GM12878 (cell line): Measurements from ENCODE around the gene CUL4A. TPM values are rescaled to one million over a fixed set of nuclear protein-coding genes. Genes with fewer than 3 reads are reported as not detected.

Source experiments
- ASH2L ChIP-seq: fragments of 300-600, 200-600 bp; sonication (generic); IDR thresholded peaks from 2 replicates; pipeline ENCODE4 v1.6.1; 2017; ENCODE audit warnings: low read depth, mild to moderate bottlenecking, borderline replicate concordance
- BCL11A ChIP-seq: IDR thresholded peaks from 2 replicates; pipeline ENCODE4 v1.6.1; 2011; ENCODE audit warnings: low read depth, low read length
- BMI1 ChIP-seq: fragments of 450-650 bp; IDR thresholded peaks from 2 replicates; pipeline ENCODE4 v1.6.1; 2016; ENCODE audit warnings: mild to moderate bottlenecking, moderate library complexity, borderline replicate concordance
- CREB1 ChIP-seq: IDR thresholded peaks from 2 replicates; pipeline ENCODE4 v1.6.1; 2012; ENCODE audit warnings: low read depth, mild to moderate bottlenecking, inconsistent platforms
- EED ChIP-seq: sonication (generic); IDR thresholded peaks from 2 replicates; pipeline ENCODE4 v1.6.1; 2016; ENCODE audit warnings: antibody characterized with exemption, low read depth
- ESRRA ChIP-seq: IDR thresholded peaks from 2 replicates; pipeline ENCODE4 v1.6.1; 2012; ENCODE audit warnings: mild to moderate bottlenecking, low read length, improper control_type of control experiment
- FOXK2 ChIP-seq: fragments of 450-650 bp; IDR thresholded peaks from 2 replicates; pipeline ENCODE4 v1.6.1; 2017; ENCODE audit warnings: mild to moderate bottlenecking, moderate library complexity
- FOXM1 ChIP-seq: IDR thresholded peaks from 2 replicates; pipeline ENCODE4 v1.6.1; 2012; ENCODE audit warnings: low read depth, mild to moderate bottlenecking, inconsistent platforms, low read length, moderate library complexity
- HDAC6 ChIP-seq: fragments of 200-600 bp; sonication (generic); IDR thresholded peaks from one replicate; pipeline ENCODE4 v1.8.0; 2017; ENCODE audit warnings: antibody characterized with exemption; ENCODE audit not compliant: unreplicated experiment
- IKZF1 ChIP-seq: fragments of 450-650 bp; conservative IDR thresholded peaks from 2 replicates; pipeline ENCODE4 v1.6.1; 2017; ENCODE audit warnings: antibody characterized with exemption, mild to moderate bottlenecking
- MTA2 ChIP-seq: fragments of 450-650 bp; IDR thresholded peaks from 2 replicates; pipeline ENCODE4 v1.6.1; 2016; ENCODE audit warnings: low read depth, mild to moderate bottlenecking, moderate library complexity
- NRF1 ChIP-seq: conservative IDR thresholded peaks from 2 replicates; pipeline ENCODE4 v1.6.1; 2011; ENCODE audit warnings: mild to moderate bottlenecking, low read depth, low read length, improper control_type of control experiment
- RUNX3 ChIP-seq: IDR thresholded peaks from 2 replicates; pipeline ENCODE4 v1.6.1; 2012; ENCODE audit warnings: low read length, inconsistent platforms
- SIN3A ChIP-seq: IDR thresholded peaks from 2 replicates; pipeline ENCODE4 v1.6.1; 2012; ENCODE audit warnings: low read depth, low read length, improper control_type of control experiment
- SIX5 ChIP-seq: IDR thresholded peaks from 2 replicates; pipeline ENCODE4 v1.6.1; 2011; ENCODE audit warnings: mild to moderate bottlenecking, low read depth, low read length, moderate library complexity; ENCODE audit not compliant: severe bottlenecking
- SPI1 ChIP-seq: IDR thresholded peaks from 2 replicates; pipeline ENCODE4 v1.6.1; 2011; ENCODE audit warnings: low read depth, mild to moderate bottlenecking, low read length, moderate library complexity, borderline replicate concordance; ENCODE audit not compliant: insufficient read depth
- STAT3 ChIP-seq: IDR thresholded peaks from 2 replicates; pipeline ENCODE4 v1.6.1; 2011; ENCODE audit warnings: low read depth, low read length, improper control_type of control experiment
- TBL1XR1 ChIP-seq: IDR thresholded peaks from 2 replicates; pipeline ENCODE4 v1.6.1; 2012; ENCODE audit warnings: low read depth, low read length, improper control_type of control experiment
- WRNIP1 ChIP-seq: IDR thresholded peaks from 2 replicates; pipeline ENCODE4 v1.6.1; 2011; ENCODE audit warnings: low read depth, low read length, improper control_type of control experiment, borderline replicate concordance
- ZNF207 ChIP-seq: fragments of 450-650 bp; IDR thresholded peaks from 2 replicates; pipeline ENCODE4 v1.6.1; 2014; ENCODE audit warnings: antibody characterized with exemption, mild to moderate bottlenecking, borderline replicate concordance
- ZNF274 ChIP-seq: IDR thresholded peaks from one replicate; pipeline ENCODE4 v1.8.0; 2011; ENCODE audit not compliant: insufficient read length, insufficient read depth
- ZZZ3 ChIP-seq: IDR thresholded peaks from 2 replicates; pipeline ENCODE4 v1.6.1; 2011; ENCODE audit warnings: low read depth; ENCODE audit not compliant: control insufficient read depth, insufficient read length
- polyA plus RNA-seq, 11 experiments: library from polyadenylated mRNA; depleted of rRNA in 4 of 11; unstranded in 6 of 11; stranded (reverse) in 5 of 11; fragments of >200 nt; fragmentation: Nextera tagmentation in 4 of 11; fragmentation: Illumina TruSeq in 1 of 11; extraction: Ambion mirVana in 4 of 11; extraction: Trizol in 1 of 11; gene quantifications; 1 replicate in 1 of 11; 2 replicates in 10 of 11; pipeline versions ENCODE4 v1.2.1 to v1.2.3, GENCODE V29; 2011 to 2016; ENCODE audit warnings: inconsistent platforms in 2 of 11, missing spikeins in 2 of 11, low read depth in 1 of 11
- total RNA-seq, 4 experiments: library from RNA; depleted of rRNA in 3 of 4; stranded (reverse); fragments of >200 nt in 3 of 4; fragmentation: Illumina TruSeq in 1 of 4; extraction: Trizol in 1 of 4; gene quantifications; 2 replicates each; pipeline versions ENCODE4 v1.2.1 to v1.2.3, GENCODE V29; 2013 to 2021
- TF ChIP-seq, protein P1 (sequence below): fragments of 450-650 bp; IDR thresholded peaks from 2 replicates; pipeline ENCODE4 v1.6.1; 2017; ENCODE audit warnings: mild to moderate bottlenecking, moderate library complexity
- TF ChIP-seq, protein P2 (sequence below): fragments of 450-650 bp; IDR thresholded peaks from 2 replicates; pipeline ENCODE4 v1.6.1; 2017; ENCODE audit warnings: mild to moderate bottlenecking, low read depth, inconsistent platforms; ENCODE audit not compliant: poor library complexity, severe bottlenecking
- TF ChIP-seq, protein P3 (sequence below): fragments of 450-650 bp; IDR thresholded peaks from 2 replicates; pipeline ENCODE4 v1.6.1; 2014; ENCODE audit warnings: mild to moderate bottlenecking

Gene CUL4A
- total and polyA plus RNA-seq, 10 of the 15 experiments (the other 5 are each of a cell fraction or from before 2014, with no cell fraction given), result 19.7 to 74.3 (median 55.6) TPM

DNA sequence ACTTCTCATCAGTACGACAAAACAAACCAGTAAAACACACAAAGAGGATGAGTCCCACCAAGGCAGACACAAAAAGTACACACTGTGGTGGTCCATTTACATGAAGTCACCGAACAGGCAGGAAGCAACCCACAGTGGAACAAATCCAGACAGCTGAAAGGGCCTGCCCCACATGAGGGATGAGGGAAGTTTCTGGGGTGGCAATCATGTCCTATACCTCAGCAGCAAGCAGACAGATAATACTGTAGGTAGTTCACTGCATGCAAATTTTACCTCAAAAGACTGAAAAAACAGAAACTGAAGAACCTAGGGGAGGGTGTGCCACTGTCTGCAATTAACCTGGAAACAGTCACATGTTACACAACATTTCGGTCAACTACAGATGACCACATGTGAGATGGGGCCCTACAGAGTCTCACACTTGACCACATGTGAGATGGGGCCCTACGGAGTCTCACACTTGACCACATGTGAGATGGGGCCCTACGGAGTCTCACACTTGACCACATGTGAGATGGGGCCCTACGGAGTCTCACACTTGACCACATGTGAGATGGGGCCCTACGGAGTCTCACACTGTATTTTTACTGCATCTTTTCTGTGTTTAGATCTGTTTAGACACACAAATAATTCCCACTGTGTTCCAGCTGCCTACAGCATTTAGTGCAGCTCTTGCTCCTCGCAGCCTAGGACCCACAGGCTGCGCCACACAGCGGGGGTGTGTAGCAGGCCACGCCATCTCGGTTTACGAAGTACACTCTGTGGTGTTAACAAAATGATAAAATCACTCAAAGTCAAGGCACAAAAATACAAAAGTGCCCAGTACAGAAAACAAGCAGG lies 23.1 kb upstream of the CUL4A start (continued):
- TF ChIP-seq, protein P1, sequence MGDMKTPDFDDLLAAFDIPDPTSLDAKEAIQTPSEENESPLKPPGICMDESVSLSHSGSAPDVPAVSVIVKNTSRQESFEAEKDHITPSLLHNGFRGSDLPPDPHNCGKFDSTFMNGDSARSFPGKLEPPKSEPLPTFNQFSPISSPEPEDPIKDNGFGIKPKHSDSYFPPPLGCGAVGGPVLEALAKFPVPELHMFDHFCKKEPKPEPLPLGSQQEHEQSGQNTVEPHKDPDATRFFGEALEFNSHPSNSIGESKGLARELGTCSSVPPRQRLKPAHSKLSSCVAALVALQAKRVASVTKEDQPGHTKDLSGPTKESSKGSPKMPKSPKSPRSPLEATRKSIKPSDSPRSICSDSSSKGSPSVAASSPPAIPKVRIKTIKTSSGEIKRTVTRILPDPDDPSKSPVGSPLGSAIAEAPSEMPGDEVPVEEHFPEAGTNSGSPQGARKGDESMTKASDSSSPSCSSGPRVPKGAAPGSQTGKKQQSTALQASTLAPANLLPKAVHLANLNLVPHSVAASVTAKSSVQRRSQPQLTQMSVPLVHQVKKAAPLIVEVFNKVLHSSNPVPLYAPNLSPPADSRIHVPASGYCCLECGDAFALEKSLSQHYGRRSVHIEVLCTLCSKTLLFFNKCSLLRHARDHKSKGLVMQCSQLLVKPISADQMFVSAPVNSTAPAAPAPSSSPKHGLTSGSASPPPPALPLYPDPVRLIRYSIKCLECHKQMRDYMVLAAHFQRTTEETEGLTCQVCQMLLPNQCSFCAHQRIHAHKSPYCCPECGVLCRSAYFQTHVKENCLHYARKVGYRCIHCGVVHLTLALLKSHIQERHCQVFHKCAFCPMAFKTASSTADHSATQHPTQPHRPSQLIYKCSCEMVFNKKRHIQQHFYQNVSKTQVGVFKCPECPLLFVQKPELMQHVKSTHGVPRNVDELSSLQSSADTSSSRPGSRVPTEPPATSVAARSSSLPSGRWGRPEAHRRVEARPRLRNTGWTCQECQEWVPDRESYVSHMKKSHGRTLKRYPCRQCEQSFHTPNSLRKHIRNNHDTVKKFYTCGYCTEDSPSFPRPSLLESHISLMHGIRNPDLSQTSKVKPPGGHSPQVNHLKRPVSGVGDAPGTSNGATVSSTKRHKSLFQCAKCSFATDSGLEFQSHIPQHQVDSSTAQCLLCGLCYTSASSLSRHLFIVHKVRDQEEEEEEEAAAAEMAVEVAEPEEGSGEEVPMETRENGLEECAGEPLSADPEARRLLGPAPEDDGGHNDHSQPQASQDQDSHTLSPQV, result no peak
- TF ChIP-seq WRNIP1 (no peak), FOXK2 (no peak), FOXM1 (peak; percentile 52; the same call in 1 of the 2 replicates), BCL11A (peak; percentile 27; the same call in 1 of the 2 replicates), EED (no peak), MTA2 (peak; percentile 80), SIN3A (no peak), STAT3 (no peak), TBL1XR1 (peak; percentile 64; the same call in 1 of the 2 replicates), SIX5 (no peak), ZNF274 (no peak), IKZF1 (peak; percentile 45; the same call in 1 of the 2 replicates), CREB1 (no peak), BMI1 (no peak), NRF1 (no peak), ZNF207 (no peak), ESRRA (no peak), ASH2L (no peak), HDAC6 (no peak), RUNX3 (peak; percentile 93), ZZZ3 (no peak), SPI1 (no peak)
- TF ChIP-seq, protein P2, sequence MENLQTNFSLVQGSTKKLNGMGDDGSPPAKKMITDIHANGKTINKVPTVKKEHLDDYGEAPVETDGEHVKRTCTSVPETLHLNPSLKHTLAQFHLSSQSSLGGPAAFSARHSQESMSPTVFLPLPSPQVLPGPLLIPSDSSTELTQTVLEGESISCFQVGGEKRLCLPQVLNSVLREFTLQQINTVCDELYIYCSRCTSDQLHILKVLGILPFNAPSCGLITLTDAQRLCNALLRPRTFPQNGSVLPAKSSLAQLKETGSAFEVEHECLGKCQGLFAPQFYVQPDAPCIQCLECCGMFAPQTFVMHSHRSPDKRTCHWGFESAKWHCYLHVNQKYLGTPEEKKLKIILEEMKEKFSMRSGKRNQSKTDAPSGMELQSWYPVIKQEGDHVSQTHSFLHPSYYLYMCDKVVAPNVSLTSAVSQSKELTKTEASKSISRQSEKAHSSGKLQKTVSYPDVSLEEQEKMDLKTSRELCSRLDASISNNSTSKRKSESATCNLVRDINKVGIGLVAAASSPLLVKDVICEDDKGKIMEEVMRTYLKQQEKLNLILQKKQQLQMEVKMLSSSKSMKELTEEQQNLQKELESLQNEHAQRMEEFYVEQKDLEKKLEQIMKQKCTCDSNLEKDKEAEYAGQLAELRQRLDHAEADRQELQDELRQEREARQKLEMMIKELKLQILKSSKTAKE, result peak; percentile 99
- TF ChIP-seq, protein P3, sequence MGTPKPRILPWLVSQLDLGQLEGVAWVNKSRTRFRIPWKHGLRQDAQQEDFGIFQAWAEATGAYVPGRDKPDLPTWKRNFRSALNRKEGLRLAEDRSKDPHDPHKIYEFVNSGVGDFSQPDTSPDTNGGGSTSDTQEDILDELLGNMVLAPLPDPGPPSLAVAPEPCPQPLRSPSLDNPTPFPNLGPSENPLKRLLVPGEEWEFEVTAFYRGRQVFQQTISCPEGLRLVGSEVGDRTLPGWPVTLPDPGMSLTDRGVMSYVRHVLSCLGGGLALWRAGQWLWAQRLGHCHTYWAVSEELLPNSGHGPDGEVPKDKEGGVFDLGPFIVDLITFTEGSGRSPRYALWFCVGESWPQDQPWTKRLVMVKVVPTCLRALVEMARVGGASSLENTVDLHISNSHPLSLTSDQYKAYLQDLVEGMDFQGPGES, result no peak
